GM19463 (cell line): ENCODE measurements around the gene CLP1.
A peak's percentile ranks its signal among the peaks of the same experiment; 100 is the strongest.
"Not testable (repeated sequence)": the region's sequence is repeated elsewhere in the genome, so short reads cannot be mapped to it uniquely, and the experiment has no call there.

Experiments
- ATAC-seq: cut with Tn5 transposase; IDR thresholded peaks from one replicate; pipeline ENCODE4 v1.9.1; 2021; ENCODE audit warnings: mild to moderate bottlenecking, moderate library complexity; ENCODE audit not compliant: unreplicated experiment

CLP1 gene

DNA sequence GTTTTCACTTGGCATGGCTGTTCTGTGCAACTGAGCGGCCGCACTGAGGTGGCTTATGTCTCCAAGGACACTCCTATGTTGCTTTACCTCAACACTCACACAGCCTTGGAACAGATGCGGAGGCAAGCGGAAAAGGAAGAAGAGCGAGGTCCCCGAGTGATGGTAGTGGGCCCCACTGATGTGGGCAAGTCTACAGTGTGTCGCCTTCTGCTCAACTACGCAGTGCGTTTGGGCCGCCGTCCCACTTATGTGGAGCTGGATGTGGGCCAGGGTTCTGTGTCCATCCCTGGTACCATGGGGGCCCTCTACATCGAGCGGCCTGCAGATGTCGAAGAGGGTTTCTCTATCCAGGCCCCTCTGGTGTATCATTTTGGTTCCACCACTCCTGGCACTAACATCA lies 2.1 kb downstream of the CLP1 start:
- no peak for ATAC-seq

DNA sequence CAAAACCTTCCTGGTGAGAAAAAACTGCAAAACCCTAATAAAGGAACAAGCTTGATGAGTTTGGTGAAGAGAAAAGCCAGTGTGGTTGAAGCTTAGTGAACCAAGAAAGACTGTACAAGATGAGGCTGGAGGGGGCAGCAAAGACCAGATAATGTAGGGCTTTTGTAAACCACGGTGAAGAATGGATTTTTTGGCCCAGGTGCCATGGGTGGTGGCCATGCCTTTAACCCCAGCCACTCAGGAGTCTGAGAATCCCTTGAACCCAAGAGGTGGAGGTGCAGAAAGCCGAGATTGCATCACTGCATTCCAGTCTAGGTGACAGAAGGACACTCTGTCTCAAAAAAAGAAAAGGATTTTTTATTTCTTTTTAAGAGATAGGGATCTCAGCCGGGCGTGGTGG lies 5.3 kb downstream of the CLP1 start:
- no peak for ATAC-seq

- no peak for ATAC-seq
Measured at GRCh38 chr11:57663975-57664374, 6.4 kb downstream of the CLP1 start.

GRCh38 chr11:57667117-57667735 lies 9.7 kb downstream of the CLP1 start:
- ATAC-seq = peak; percentile 53

DNA sequence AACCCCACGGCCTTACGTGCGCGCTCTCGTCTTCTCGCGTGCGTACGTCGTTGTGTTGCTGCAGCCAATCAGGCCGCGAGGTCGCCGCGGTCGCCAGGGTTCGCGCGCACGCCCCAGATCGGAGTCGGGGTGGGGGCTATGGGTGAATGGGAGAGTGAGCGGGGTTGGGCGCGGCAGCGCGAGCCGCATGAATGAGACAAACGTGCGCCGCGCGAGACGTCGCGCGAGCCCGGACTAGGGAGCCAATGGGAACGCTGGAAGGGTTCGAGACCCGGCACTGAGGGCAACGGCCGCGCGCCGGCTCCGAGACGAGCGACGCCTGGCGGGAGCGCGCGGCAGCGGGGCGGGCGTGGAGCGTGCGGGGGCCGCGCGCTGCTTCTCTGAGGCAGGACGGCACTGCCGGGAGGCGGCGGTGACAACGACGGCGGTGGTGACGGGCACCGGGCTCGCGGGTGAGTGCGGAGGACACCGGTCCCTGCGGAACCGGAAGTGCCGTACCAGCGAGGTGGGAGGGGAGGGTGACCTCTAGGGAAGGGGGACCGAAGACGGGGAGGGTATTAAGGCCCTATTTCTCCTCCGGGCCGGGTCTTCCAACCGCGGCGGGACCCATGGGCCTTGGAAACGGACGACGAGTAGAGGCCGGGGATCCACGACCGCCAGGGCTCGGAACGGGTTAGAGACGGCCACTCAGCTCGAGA lies 10.3 kb downstream of the CLP1 start, which contains the start of gene ZDHHC5:
ZDHHC5 (plus strand) TSS at position 379 of the 698 bp plus-strand sequence. CDS start 4,977 bp downstream, outside the sequence.
- ATAC-seq = peak; percentile 83

GRCh38 chr11:57668434-57668782 lies 10.8 kb downstream of the CLP1 start:
- peak; percentile 5 for ATAC-seq

GRCh38 chr11:57674251-57674650 lies 16.7 kb downstream of the CLP1 start:
- no peak for ATAC-seq

DNA sequence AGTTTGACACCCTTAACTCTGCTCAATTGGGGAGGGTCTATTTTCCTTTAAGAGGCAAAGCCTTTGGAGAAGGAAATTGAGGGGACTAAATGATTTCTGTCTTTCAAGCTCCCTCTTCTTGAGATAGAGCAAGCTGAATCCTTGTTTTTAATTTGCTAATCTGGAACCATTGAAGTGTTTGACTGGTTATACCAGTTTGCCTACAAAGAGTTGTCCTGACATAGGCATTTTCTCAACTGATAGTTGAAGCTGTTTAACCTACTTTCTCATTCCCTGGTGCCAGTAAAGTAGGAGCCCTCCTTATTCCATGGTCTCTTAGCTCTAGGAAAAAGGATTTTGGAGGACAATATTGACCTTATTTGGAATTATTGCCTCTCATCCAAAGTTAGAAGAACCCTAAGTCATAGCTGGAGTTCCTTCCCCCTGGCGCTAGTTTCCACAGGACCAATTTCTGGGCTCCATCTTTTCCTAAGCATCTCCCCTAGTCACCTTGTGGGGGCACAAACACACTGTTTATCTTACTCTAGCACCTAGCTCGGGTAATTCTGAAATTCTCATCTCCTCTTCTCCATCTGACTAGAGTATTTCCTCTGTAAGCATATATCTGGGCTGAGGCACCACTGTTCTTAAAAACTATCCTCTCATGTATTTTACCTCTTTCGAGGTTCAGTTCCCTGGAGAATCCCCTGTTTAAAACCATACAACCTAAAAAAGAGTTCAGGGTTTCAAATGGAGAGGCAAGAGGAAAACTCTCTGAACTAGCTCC lies 17.8 kb downstream of the CLP1 start:
- no peak for ATAC-seq

DNA sequence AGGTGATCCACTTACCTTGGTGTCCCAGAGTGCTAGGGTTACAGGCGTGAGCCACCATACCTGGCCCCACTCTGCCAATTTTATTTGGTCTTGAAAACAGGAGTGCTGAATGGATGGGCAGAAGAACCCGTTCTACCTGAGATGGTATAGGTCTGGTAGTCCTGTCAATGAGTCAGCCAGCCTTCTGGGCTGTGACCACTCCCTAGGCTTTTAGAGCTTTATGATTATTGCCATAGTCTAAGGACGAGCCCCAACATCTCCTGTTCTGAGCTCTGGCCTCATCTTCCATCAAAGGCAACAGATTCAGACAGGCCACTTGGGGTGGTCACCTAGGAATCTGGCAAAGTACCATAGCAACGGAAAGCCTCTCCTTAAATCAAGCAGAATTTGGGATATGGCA lies 21.8 kb downstream of the CLP1 start:
- ATAC-seq = no peak

DNA sequence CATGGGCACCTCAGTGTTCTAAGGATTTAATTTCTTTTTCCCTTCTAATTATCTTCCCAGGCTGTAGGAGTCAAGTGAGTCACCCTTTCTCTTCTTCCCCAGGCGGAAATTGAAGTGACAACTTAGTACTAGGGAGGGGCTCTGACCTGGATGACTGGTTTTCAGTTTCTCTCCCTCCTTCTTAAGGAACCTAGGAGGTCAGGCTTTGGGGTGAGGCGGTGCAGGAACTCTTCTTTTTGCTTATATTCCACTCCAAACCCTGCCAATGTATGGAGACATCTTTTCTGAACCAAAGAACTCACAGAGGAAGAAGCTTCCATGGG lies 23.0 kb downstream of the CLP1 start:
- ATAC-seq = peak; percentile 52

- ATAC-seq = no peak
Measured at GRCh38 chr11:57681168-57681567, 23.6 kb downstream of the CLP1 start.

- not testable (repeated sequence) for ATAC-seq
Measured at GRCh38 chr11:57690474-57690873, 32.9 kb downstream of the CLP1 start.

DNA sequence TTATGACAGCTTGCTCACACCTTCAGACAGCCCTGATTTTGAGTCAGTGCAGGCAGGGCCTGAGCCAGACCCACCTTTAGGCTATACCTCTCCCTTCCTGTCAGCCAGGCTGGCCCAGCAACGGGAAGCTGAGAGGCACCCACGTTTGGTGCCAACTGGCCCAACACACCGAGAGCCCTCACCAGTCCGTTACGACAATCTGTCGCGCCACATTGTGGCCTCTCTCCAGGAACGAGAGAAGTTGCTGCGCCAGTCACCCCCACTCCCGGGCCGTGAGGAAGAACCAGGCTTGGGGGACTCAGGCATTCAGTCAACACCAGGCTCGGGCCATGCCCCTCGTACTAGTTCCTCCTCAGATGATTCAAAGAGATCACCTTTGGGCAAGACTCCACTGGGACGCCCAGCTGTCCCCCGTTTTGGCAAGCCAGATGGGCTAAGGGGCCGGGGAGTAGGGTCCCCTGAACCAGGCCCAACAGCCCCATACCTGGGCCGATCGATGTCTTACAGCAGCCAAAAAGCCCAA lies 41.3 kb downstream of the CLP1 start:
- no peak for ATAC-seq

DNA sequence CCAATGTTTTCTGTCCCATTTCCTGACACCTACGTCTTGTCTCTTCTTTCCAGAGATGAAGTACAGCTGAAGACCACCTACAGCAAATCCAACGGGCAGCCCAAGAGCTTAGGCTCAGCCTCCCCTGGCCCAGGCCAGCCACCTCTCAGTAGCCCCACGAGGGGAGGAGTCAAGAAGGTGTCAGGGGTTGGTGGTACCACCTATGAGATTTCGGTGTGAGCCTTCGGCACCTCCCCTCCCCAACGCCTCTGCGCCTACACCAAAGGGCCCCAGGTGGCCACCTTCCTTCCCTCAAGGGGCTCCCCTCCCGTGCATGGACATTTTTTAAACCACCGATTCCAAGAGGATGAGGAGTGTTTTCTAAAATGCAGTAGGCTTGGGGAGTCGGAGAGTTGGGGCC lies 42.3 kb downstream of the CLP1 start:
- ATAC-seq = no peak

GRCh38 chr11:57700425-57700824 lies 42.9 kb downstream of the CLP1 start:
- no peak for ATAC-seq

DNA sequence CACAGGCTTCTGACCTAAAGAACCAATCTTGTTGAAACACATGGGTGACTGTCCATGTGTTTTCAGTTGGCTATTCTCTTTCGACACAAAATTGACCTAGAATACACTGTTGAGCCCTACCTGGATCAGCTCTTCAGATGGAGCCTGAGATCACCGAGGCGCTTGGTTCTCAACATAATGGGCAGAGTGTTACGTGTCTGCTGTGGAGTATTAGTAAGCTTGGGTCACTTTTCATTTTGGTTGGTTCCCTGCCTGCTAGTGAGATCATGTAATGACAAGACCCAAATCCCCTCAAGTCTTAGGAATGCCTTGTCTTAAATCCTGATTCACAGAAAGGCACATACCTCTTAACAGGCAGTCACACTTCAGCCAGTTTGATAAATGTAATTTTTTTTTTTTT lies 45.8 kb downstream of the CLP1 start:
- ATAC-seq = no peak

DNA sequence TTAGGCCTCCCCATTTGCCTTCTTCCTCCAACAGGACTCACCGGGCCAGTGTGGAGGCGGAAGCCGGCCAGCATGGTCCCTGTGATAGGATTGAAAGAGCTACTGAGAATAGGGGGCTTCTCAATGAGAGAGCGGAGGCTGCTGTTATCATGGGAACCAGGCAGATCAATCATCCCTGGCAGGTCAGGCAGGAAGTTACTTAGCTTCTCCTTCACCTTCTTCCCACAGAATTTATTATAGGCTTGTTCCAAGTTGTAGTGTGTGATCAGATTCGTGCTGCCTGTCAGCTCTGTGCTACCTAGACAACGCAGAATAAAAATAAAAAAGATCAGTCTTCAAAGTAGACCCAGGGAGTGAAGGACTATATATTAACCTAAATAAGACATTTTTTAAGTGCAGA lies 47.4 kb downstream of the CLP1 start:
- no peak for ATAC-seq

DNA sequence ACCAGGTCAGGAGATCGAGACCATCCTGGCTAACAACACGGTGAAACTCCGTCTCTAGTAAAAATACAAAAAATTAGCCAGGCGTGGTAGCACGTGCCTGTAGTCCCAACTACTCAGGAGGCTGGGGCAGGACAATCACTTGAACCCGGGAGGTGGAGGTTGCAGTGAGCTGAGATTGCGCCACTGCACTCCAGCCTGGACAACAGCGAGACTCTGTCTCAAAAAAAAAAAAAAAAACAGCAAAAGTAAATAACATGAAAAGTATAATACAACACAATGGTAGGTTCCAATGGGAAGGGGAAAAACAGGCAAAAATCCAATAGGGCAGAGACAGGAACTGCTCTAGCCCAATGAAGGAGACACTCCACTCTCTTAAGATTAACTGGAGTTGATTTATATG lies 47.9 kb downstream of the CLP1 start:
- not testable (repeated sequence) for ATAC-seq

DNA sequence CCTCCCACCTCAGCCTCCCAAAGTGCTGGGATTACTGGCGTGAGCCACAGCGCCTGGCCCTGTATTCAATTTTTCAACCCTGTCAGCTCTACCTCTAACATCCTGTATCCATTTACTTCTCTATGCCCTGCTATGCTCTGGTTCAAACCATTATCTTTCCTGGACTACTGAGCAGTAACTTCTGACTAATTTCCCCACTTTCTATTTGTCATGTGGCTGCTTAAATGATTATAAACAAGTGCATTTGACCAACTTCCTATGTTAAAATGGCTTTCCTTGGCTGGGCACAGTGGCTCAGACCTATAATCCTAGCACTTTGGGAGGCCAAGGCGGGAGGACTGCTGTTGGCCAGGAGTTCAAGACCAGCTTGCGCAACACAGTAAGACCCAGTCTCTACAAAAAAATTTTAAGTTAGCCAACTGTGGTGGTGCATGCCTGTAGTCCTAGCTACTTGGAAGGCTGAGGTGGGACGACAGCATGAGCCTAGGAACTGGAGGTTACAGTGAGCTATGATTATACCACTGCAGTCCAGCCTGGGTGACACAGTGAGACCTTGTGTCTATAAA lies 52.3 kb downstream of the CLP1 start:
- ATAC-seq = no peak
